ENCODE data around the gene BPI. TPM values are rescaled to one million over a fixed set of nuclear protein-coding genes. Genes with fewer than 3 reads are reported as not detected.

The BPI gene
- total RNA-seq, 2 experiments from 2014 or later: not detected

DNA sequence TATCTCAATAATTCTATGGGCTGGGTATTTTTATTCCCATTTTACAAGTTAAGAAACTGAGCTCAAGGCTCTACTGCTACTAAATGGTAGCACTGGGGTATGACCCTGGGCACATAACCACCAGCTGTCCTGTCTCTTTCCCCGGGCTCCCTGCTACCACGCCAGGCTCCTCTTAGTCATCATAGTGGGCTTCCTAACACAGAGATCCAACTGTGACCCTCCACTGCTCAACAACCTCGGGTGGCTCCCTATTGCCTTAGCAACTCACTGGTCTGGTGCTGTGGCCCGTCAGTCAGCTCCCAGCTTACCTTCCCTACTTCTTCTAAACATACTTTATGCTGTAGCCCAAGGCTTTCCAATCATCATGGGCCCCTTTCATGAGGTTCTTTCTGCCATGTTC is 47.9 kb upstream of the BPI start:
- Histone ChIP-seq H3K79me2 (ENCODE audit: insufficient read depth, low read depth, low read length) (no peaks in the 10 kb centered on the region), H3K4me1 (ENCODE audit: insufficient read depth, low read length, poor library complexity, severe bottlenecking) (no peaks in the 10 kb centered on the region), H3K4me3 (ENCODE audit: low read depth, low read length, poor library complexity, severe bottlenecking) (no peak overlapping the region), H3K36me3 (ENCODE audit: insufficient read depth, low read length) (no peaks in the 10 kb centered on the region), H3K4me2 (ENCODE audit: low read length) (no peak overlapping the region), H3K9me2 (ENCODE audit: insufficient read depth, low read length) (no peaks in the 10 kb centered on the region), H2AFZ (ENCODE audit: low read length) (no peak overlapping the region), H4K20me1 (ENCODE audit: insufficient read depth, low read length) (no peaks in the 10 kb centered on the region), H3K27ac (ENCODE audit: low read depth, low read length, poor library complexity, severe bottlenecking) (no peak overlapping the region), H3K9me3 (ENCODE audit: low read length) (no peaks in the 10 kb centered on the region)
- CTCF ChIA-PET (ENCODE audit: unreplicated experiment): no interaction called here
- DNase-seq (ENCODE audit: low spot score): no peak
- intact Hi-C loops (cut with micrococcal nuclease; ENCODE audit: unreplicated experiment): no loop called here
- BruUV-seq (replicated peaks): no TSS peak
- POLR2A ChIA-PET: no interaction called here
- no peak for TF ChIP-seq EZH2phosphoT487 (IDR thresholded peaks at IDR 0.05; ENCODE audit: borderline replicate concordance, low read depth, low read length)
- TF ChIP-seq, protein P1, sequence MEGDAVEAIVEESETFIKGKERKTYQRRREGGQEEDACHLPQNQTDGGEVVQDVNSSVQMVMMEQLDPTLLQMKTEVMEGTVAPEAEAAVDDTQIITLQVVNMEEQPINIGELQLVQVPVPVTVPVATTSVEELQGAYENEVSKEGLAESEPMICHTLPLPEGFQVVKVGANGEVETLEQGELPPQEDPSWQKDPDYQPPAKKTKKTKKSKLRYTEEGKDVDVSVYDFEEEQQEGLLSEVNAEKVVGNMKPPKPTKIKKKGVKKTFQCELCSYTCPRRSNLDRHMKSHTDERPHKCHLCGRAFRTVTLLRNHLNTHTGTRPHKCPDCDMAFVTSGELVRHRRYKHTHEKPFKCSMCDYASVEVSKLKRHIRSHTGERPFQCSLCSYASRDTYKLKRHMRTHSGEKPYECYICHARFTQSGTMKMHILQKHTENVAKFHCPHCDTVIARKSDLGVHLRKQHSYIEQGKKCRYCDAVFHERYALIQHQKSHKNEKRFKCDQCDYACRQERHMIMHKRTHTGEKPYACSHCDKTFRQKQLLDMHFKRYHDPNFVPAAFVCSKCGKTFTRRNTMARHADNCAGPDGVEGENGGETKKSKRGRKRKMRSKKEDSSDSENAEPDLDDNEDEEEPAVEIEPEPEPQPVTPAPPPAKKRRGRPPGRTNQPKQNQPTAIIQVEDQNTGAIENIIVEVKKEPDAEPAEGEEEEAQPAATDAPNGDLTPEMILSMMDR (conservative IDR thresholded peaks at IDR 0.05; ENCODE audit: low read length): no peak

DNA sequence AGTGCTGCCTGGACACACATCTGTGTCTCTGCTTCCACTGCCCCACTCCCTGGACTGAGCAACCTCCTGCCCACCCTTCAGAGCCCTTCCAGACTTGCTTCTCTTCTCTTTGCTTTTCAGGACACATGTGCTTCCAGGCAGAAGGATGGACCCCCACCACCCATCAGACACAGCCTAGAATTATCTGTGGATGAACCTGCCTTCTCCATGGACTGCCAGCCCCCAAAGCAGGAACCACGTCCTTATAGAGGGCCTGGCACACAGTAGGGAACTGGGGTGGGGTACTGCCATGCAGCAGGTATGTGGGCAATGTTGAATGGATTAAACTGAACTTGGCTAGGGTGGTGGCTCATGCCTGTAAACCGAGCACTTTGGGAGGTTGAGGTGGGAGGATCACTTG is 47.0 kb upstream of the BPI start:
- Histone ChIP-seq H3K36me3 (ENCODE audit: insufficient read depth, low read length) (no peaks in the 10 kb centered on the region), H2AFZ (ENCODE audit: low read length) (no peak overlapping the region), H3K4me2 (ENCODE audit: low read length) (no peak overlapping the region), H3K27ac (ENCODE audit: low read depth, low read length, poor library complexity, severe bottlenecking) (no peak overlapping the region), H4K20me1 (ENCODE audit: insufficient read depth, low read length) (no peaks in the 10 kb centered on the region), H3K4me1 (ENCODE audit: insufficient read depth, low read length, poor library complexity, severe bottlenecking) (no peaks in the 10 kb centered on the region), H3K4me3 (ENCODE audit: low read depth, low read length, poor library complexity, severe bottlenecking) (no peak overlapping the region), H3K9me3 (ENCODE audit: low read length) (no peaks in the 10 kb centered on the region), H3K9me2 (ENCODE audit: insufficient read depth, low read length) (no peaks in the 10 kb centered on the region), H3K79me2 (ENCODE audit: insufficient read depth, low read depth, low read length) (no peaks in the 10 kb centered on the region)
- no TSS peak for BruUV-seq (replicated peaks)
- ChIA-PET CTCF (ENCODE audit: unreplicated experiment) (no interaction called here), POLR2A (no interaction called here)
- intact Hi-C loops (cut with micrococcal nuclease; ENCODE audit: unreplicated experiment): no loop called here
- no peak for DNase-seq (ENCODE audit: low spot score)
- TF ChIP-seq EZH2phosphoT487 (IDR thresholded peaks at IDR 0.05; ENCODE audit: borderline replicate concordance, low read depth, low read length): no peak
- TF ChIP-seq, protein P1 (conservative IDR thresholded peaks at IDR 0.05; ENCODE audit: low read length): no peak

DNA sequence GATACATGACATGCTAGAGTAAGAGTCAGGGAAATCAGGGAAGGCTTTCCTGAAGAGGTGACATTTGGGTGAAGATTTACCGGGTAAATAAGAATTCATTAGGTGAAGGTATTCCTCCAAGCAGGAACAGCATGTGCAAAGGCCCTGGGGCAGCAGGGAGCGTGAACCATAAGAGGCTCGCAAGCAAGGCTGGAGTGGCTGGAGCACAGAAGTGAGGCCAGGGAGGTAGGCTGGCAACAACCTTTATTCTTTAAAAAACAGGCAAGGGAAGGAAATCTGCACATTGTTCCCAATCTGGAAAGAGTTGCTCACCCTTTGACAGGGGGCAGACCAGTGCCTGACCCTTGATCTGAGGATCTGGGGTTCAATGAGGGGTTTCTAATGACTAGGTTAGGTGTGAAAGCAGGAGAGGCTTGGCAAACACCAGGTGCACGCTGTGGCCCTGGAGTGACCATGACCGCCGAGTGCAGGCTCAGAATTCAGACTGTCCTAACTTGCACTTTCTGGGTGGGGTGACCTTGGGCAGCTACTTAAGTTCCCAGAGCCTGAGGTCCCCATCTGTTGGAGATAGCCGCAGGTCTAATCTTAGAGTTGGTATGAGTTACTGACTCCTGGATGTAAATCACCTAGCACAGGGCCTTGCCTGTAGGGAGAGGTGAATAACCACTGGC is 45.3 kb upstream of the BPI start:
- H2AFZ ChIP-seq (ENCODE audit: low read length): no peak overlapping the region
- ChIA-PET POLR2A (no interaction called here), CTCF (ENCODE audit: unreplicated experiment) (no interaction called here)
- H3K4me3 ChIP-seq (ENCODE audit: low read depth, low read length, poor library complexity, severe bottlenecking): no peak overlapping the region
- DNase-seq (ENCODE audit: low spot score): no peak
- no peaks in the 10 kb centered on the region for H3K9me3 ChIP-seq (ENCODE audit: low read length)
- H3K9me2 ChIP-seq (ENCODE audit: insufficient read depth, low read length): no peaks in the 10 kb centered on the region
- intact Hi-C loops (cut with micrococcal nuclease; ENCODE audit: unreplicated experiment): no loop called here
- no peak overlapping the region for H3K4me2 ChIP-seq (ENCODE audit: low read length)
- BruUV-seq (replicated peaks): no TSS peak
- no peaks in the 10 kb centered on the region for H3K79me2 ChIP-seq (ENCODE audit: insufficient read depth, low read depth, low read length)
- TF ChIP-seq, protein P1 (conservative IDR thresholded peaks at IDR 0.05; ENCODE audit: low read length): no peak
- TF ChIP-seq EZH2phosphoT487 (IDR thresholded peaks at IDR 0.05; ENCODE audit: borderline replicate concordance, low read depth, low read length): no peak
- no peaks in the 10 kb centered on the region for H3K4me1 ChIP-seq (ENCODE audit: insufficient read depth, low read length, poor library complexity, severe bottlenecking)
- no peak overlapping the region for H3K27ac ChIP-seq (ENCODE audit: low read depth, low read length, poor library complexity, severe bottlenecking)
- no peaks in the 10 kb centered on the region for H3K36me3 ChIP-seq (ENCODE audit: insufficient read depth, low read length)
- H4K20me1 ChIP-seq (ENCODE audit: insufficient read depth, low read length): no peaks in the 10 kb centered on the region

Measured in OCI-LY7 (cell line).